ENCODE measurements around the gene SOX2. TPM values are rescaled to one million over a fixed set of nuclear protein-coding genes. Genes with fewer than 3 reads are reported as not detected.

The SOX2 gene
- total RNA-seq, 2 experiments from 2014 or later = not detected

GRCh38 chr3:181722766-181723425, 11.2 kb downstream of the SOX2 start:
- CTCF ChIA-PET = no interaction called here
- H3K4me1 Mint-ChIP-seq = peaks cover 2% of the 10 kb centered on the region
- H3K4me3 Mint-ChIP-seq = no peak overlapping the region
- ATAC-seq (no peak), DNase-seq (no peak)
- H3K27me3 Mint-ChIP-seq = peaks cover 93% of the 10 kb centered on the region
- H3K27ac Mint-ChIP-seq = peak overlapping the region; percentile 75
- peaks cover 5% of the 10 kb centered on the region for H3K36me3 Mint-ChIP-seq
- no peaks in the 10 kb centered on the region for H3K9me3 Mint-ChIP-seq (ENCODE audit: low read depth)

DNA sequence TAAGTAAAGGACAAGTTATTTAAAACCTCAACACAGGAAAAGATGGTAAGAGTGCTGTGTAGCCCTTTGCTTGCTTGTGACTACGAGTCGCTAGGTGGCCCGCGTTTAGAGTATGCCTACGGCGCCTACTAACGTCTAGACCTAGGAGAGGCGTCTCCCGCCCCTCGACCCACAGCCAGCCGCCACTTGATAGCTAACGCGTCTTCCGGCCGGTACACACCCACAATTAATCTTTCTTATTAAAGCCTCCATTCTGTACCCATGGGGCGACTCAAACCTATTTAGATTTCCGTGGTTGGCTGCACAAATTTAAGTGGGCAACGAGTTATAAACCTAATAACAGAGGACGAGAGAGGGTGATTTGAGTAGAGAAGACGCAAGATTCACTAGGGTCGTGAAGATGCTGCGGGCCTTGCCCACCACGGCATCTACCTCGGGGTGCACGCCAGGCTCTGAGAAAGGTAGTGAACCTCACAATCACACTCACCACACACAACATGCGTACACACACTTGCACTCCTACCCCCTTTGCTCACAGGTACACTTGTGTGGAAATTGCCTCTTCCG, 12.0 kb downstream of the SOX2 start:
- ATAC-seq (no peak), DNase-seq (no peak)
- H3K4me1 Mint-ChIP-seq = peaks cover 2% of the 10 kb centered on the region
- peaks cover 5% of the 10 kb centered on the region for H3K36me3 Mint-ChIP-seq
- peaks cover 92% of the 10 kb centered on the region for H3K27me3 Mint-ChIP-seq
- H3K27ac Mint-ChIP-seq = peak overlapping the region; percentile 75
- peak overlapping the region; percentile 14 for H3K4me3 Mint-ChIP-seq
- no peaks in the 10 kb centered on the region for H3K9me3 Mint-ChIP-seq (ENCODE audit: low read depth)
- CTCF ChIA-PET = no interaction called here

DNA sequence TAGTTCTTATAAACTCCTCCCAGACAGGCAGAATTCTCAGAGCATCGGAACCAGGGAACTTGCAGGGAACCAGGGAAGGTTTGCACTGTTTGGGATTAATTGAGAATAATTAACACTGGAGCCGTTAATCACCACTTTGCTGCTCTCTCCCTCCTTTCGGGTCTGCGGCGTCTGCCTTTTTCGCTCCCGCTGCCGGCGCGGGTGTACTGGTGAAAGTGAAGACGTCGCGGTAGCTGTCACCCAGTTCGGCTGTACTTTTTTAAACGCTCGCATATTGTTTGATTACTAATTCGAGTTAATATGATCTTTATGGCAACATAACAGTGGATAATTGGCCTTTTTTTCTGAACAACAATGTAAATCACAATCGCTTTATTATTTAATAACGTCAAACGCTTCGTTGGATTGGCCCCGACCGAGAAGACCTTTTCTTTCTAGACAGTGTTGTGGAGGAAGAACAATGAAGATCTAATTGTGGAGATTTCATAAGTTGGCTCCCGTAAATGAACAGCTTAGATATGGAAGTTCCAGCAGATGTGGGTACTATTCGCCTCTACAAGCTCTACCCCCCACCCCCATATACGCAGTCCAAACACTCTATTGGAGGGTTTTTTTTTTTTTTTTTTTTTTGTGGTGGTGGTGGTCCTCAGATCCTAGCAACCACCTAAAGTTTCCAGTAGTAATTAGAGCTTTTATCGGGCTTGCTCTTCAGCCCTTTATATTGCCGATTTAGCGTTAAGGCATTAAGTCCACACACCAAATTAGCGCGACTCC, 12.7 kb downstream of the SOX2 start:
- ATAC-seq = no peak
- CTCF ChIA-PET = interaction anchor here (0.9 to 1.0 kb wide), 2 partner anchors 15 to 23 kb away, joined by 3 to 8 read pairs; no protein-coding TSS in a partner anchor
- H3K4me1 Mint-ChIP-seq = peaks cover 2% of the 10 kb centered on the region
- peaks cover 92% of the 10 kb centered on the region for H3K27me3 Mint-ChIP-seq
- DNase-seq = no peak
- H3K9me3 Mint-ChIP-seq (ENCODE audit: low read depth) = no peaks in the 10 kb centered on the region
- peak overlapping the region; percentile 72 for H3K27ac Mint-ChIP-seq
- H3K4me3 Mint-ChIP-seq = peak overlapping the region; percentile 24
- peaks cover 5% of the 10 kb centered on the region for H3K36me3 Mint-ChIP-seq

DNA sequence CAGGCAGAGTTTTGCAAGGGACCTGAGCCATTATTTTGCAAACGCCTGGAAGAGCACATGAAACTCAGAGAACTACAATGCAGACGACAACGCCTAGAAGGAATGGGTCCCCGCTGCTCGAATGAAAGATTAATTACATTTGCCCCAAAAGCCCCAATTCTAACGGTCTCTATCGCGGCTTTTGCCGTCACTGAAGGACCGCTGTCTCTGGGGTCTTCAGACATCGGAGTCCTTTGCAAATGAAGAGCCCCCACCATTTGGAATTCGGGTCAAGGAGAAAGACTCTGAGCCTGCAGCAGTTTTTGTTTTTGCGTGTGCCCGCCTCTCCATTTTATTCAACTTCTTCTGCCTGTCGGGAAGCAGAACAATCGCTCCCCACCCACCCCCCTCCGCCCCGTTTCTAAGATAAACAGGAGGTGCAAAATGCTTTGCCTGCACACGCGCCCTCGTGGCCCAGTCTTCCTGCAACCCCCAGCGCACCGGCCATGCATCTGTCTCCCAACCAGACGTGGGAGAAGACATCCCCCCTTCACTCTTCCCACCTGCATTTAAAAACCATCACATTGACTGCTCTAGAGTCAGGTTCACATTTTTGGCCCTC, 13.5 kb downstream of the SOX2 start:
- Mint-ChIP-seq H3K27me3 (peaks cover 92% of the 10 kb centered on the region), H3K27ac (peak overlapping the region; percentile 56), H3K4me1 (peaks cover 2% of the 10 kb centered on the region), H3K36me3 (peaks cover 5% of the 10 kb centered on the region), H3K4me3 (no peak overlapping the region), H3K9me3 (ENCODE audit: low read depth) (no peaks in the 10 kb centered on the region)
- ATAC-seq = no peak
- no peak for DNase-seq
- CTCF ChIA-PET = interaction anchor here (0.9 to 1.0 kb wide), 2 partner anchors 16 to 24 kb away, joined by 3 to 8 read pairs; no protein-coding TSS in a partner anchor

DNA sequence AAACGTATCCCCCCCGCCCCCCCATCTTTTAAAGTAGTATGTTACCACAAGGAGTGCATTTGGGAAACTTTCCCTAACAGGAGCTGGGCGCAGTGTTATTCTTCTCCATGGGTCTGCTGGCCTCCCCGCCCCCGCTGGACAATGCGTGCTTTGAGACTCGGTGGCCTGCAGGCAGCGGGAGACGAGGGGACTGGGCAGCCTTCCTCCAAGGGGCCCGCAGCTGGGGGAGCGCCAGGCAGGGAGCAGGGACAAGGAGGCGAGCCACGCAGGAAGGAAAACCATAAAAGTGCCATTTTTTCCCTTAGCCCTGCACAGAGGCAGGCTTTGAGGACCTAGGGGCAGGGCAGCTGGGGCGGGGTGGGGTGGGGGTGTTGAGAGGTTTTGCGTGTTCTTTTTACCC, 14.1 kb downstream of the SOX2 start:
- H3K27me3 Mint-ChIP-seq = peaks cover 92% of the 10 kb centered on the region

GRCh38 chr3:181726351-181727330, 14.9 kb downstream of the SOX2 start:
- CTCF ChIA-PET = interaction anchor here (0.7 to 4.9 kb wide), 2 partner anchors 26 to 1532 kb away, joined by 4 to 32 read pairs; no protein-coding TSS in a partner anchor
- Mint-ChIP-seq H3K4me3 (peak overlapping the region; percentile 28), H3K4me1 (peaks cover 2% of the 10 kb centered on the region), H3K27me3 (peaks cover 90% of the 10 kb centered on the region), H3K27ac (peak overlapping the region; percentile 19), H3K36me3 (peaks cover 5% of the 10 kb centered on the region), H3K9me3 (ENCODE audit: low read depth) (no peaks in the 10 kb centered on the region)
- DNase-seq (no peak), ATAC-seq (no peak)

More for the DNA sequence above, 14.1 kb downstream of the SOX2 start:
- H3K4me1 Mint-ChIP-seq = peaks cover 2% of the 10 kb centered on the region
- ATAC-seq (no peak), DNase-seq (no peak)
- H3K4me3 Mint-ChIP-seq = no peak overlapping the region
- no peaks in the 10 kb centered on the region for H3K9me3 Mint-ChIP-seq (ENCODE audit: low read depth)
- CTCF ChIA-PET = interaction anchor here (4.9 kb wide), 1 partner anchor 25 kb away, joined by 32 read pairs; no protein-coding TSS in a partner anchor
- no peak overlapping the region for H3K27ac Mint-ChIP-seq
- peaks cover 5% of the 10 kb centered on the region for H3K36me3 Mint-ChIP-seq

- ATAC-seq (no peak), DNase-seq (no peak)
- H3K36me3 Mint-ChIP-seq = peaks cover 5% of the 10 kb centered on the region
- H3K4me1 Mint-ChIP-seq = peaks cover 2% of the 10 kb centered on the region
- H3K9me3 Mint-ChIP-seq (ENCODE audit: low read depth) = no peaks in the 10 kb centered on the region
- CTCF ChIA-PET = interaction anchor here (4.9 kb wide), 1 partner anchor 27 kb away, joined by 32 read pairs; no protein-coding TSS in a partner anchor
- peak overlapping the region; percentile 28 for H3K4me3 Mint-ChIP-seq
- H3K27me3 Mint-ChIP-seq = peaks cover 81% of the 10 kb centered on the region
- H3K27ac Mint-ChIP-seq = peak overlapping the region; percentile 28
These were observed 15.8 kb downstream of the SOX2 start for GRCh38 chr3:181727341-181728032.

DNA sequence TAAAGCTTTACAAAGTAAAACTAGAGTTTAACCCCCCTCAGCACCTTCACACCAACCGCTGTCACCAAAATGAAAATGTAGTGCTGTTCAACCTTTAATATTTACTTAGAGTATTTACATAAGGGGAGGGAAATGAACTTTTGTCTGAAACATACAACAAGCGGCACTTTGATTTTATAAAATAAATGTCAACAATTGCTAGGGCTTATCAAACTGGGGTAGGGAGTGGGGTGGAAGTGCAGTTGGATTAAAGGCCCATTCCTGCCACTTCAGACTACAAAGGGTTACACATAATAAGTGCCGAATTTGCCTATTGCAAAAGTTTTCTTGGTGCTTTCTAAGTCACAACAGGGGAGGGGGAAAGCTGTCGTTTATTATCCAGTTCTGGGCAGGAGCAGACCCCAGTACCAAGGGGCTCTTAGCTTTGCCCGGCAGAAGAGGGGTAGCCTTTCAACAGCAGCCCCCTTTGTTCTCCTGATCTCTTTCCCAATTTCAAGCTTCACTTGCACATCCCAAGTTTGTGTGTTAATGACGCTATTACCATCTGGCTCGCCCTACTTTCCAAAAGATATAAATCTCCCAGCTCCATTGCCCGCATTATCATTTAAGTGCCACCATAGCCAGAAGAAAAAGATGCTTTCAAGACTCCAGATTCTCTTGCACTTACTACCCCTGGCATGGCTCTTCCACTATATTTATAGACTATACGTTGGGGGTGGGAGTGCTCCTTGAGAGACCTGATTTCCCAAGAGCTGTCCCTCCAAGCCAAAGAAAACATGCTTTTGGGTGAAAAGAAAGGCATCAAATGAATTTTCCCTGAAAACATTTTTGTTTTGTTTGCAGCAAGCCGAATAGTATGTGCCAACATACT, 17.0 kb downstream of the SOX2 start:
- Mint-ChIP-seq H3K4me1 (peaks cover 2% of the 10 kb centered on the region), H3K27ac (peak overlapping the region; percentile 7), H3K4me3 (no peak overlapping the region), H3K27me3 (peaks cover 69% of the 10 kb centered on the region), H3K9me3 (ENCODE audit: low read depth) (no peaks in the 10 kb centered on the region), H3K36me3 (peaks cover 5% of the 10 kb centered on the region)
- no peak for DNase-seq
- CTCF ChIA-PET = interaction anchor here (1.3 to 4.9 kb wide), 2 partner anchors 20 to 28 kb away, joined by 4 to 32 read pairs; no protein-coding TSS in a partner anchor
- ATAC-seq = no peak

- peaks cover 2% of the 10 kb centered on the region for H3K4me1 Mint-ChIP-seq
- ATAC-seq (no peak), DNase-seq (no peak)
- peaks cover 4% of the 10 kb centered on the region for H3K36me3 Mint-ChIP-seq
- no peak overlapping the region for H3K4me3 Mint-ChIP-seq
- no peak overlapping the region for H3K27ac Mint-ChIP-seq
- CTCF ChIA-PET = interaction anchor here (1.3 to 4.9 kb wide), 2 partner anchors 21 to 29 kb away, joined by 4 to 32 read pairs; no protein-coding TSS in a partner anchor
- peaks cover 62% of the 10 kb centered on the region for H3K27me3 Mint-ChIP-seq
- H3K9me3 Mint-ChIP-seq (ENCODE audit: low read depth) = no peaks in the 10 kb centered on the region
These were observed 17.7 kb downstream of the SOX2 start for GRCh38 chr3:181729341-181729869.

- DNase-seq (no peak), ATAC-seq (no peak)
- Mint-ChIP-seq H3K27me3 (peaks cover 53% of the 10 kb centered on the region), H3K4me1 (peaks cover 2% of the 10 kb centered on the region), H3K4me3 (no peak overlapping the region), H3K36me3 (peaks cover 3% of the 10 kb centered on the region), H3K27ac (no peak overlapping the region), H3K9me3 (ENCODE audit: low read depth) (no peaks in the 10 kb centered on the region)
- CTCF ChIA-PET = interaction anchor here (4.9 kb wide), 1 partner anchor 29 kb away, joined by 32 read pairs; no protein-coding TSS in a partner anchor
These were observed 18.6 kb downstream of the SOX2 start for GRCh38 chr3:181730316-181730715.

DNA sequence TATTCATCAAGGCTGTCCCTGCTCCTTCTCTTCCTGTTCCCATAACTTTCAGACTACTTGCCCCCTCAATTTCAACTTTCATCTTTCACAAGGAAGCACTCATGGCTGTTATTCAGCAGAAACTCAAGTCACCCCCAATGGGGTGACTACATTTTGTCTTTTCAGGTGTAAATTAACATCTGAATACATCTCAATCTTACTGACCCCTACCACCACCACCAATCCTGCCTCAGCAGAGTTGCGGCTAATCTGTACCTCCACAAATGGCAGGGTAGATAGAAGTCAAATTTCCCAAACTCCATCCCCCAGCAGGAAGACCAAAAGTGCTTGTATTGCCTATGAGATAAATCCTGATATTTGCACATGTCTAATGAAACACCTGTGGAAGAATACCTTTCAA, 19.2 kb downstream of the SOX2 start:
- Mint-ChIP-seq H3K36me3 (no peaks in the 10 kb centered on the region), H3K4me1 (peaks cover 2% of the 10 kb centered on the region), H3K4me3 (no peak overlapping the region), H3K27ac (no peak overlapping the region), H3K27me3 (peaks cover 49% of the 10 kb centered on the region), H3K9me3 (ENCODE audit: low read depth) (no peaks in the 10 kb centered on the region)
- CTCF ChIA-PET = no interaction called here
- ATAC-seq (no peak), DNase-seq (no peak)
